ENCODE data around the gene UACA.
A peak's percentile ranks its signal among the peaks of the same experiment; 100 is the strongest.

The UACA gene

GRCh38 chr15:70781236-70781635, 17.9 kb upstream of the UACA start:
- TF ChIP-seq CTCF (conservative IDR thresholded peaks at IDR 0.05; ENCODE audit: low read depth, low read length), result no peak
- DNase-seq (ENCODE audit: low read depth), result no peak
- no peak overlapping the region for H3K4me3 ChIP-seq (ENCODE audit: low read length)

GRCh38 chr15:70778258-70779076, 15.1 kb upstream of the UACA start:
- TF ChIP-seq CTCF (conservative IDR thresholded peaks at IDR 0.05; ENCODE audit: low read depth, low read length), result no peak
- no peak overlapping the region for H3K4me3 ChIP-seq (ENCODE audit: low read length)
- no peak for DNase-seq (ENCODE audit: low read depth)

GRCh38 chr15:70777170-70777926, 14.0 kb upstream of the UACA start:
- H3K4me3 ChIP-seq (ENCODE audit: low read length), result no peak overlapping the region
- no peak for DNase-seq (ENCODE audit: low read depth)

GRCh38 chr15:70775160-70775559, 11.8 kb upstream of the UACA start:
- no peak overlapping the region for H3K4me3 ChIP-seq (ENCODE audit: low read length)
- TF ChIP-seq CTCF (conservative IDR thresholded peaks at IDR 0.05; ENCODE audit: low read depth, low read length), result no peak
- DNase-seq (ENCODE audit: low read depth), result peak; percentile 59

More at GRCh38 chr15:70777170-70777926, 14.0 kb upstream of the UACA start:
- no peak for TF ChIP-seq CTCF (conservative IDR thresholded peaks at IDR 0.05; ENCODE audit: low read depth, low read length)

GRCh38 chr15:70772402-70772801, 9.0 kb upstream of the UACA start:
- H3K4me3 ChIP-seq (ENCODE audit: low read length), result no peak overlapping the region
- TF ChIP-seq CTCF (conservative IDR thresholded peaks at IDR 0.05; ENCODE audit: low read depth, low read length), result no peak
- DNase-seq (ENCODE audit: low read depth), result no peak

- no peak for TF ChIP-seq CTCF (conservative IDR thresholded peaks at IDR 0.05; ENCODE audit: low read depth, low read length)
- no peak for DNase-seq (ENCODE audit: low read depth)
- no peak overlapping the region for H3K4me3 ChIP-seq (ENCODE audit: low read length)
Observed at GRCh38 chr15:70770863-70771262, 7.5 kb upstream of the UACA start.
